ENCODE data around the gene ATP10B.
"Not testable (repeated sequence)": the region's sequence is repeated elsewhere in the genome, so short reads cannot be mapped to it uniquely, and the experiment has no call there.

ATP10B gene

GRCh38 chr5:160744268-160745101 lies 107.5 kb downstream of the ATP10B start:
- no peak for DNase-seq (ENCODE audit: low read depth)
- no peak overlapping the region for H3K4me3 ChIP-seq (ENCODE audit: low read length)
- TF ChIP-seq CTCF (IDR thresholded peaks at IDR 0.05; ENCODE audit: insufficient read depth, low read depth, low read length, missing control alignments): no peak

- no peak for TF ChIP-seq CTCF (IDR thresholded peaks at IDR 0.05; ENCODE audit: insufficient read depth, low read depth, low read length, missing control alignments)
- no peak for DNase-seq (ENCODE audit: low read depth)
- no peak overlapping the region for H3K4me3 ChIP-seq (ENCODE audit: low read length)
Observed at GRCh38 chr5:160743027-160743426, 109.0 kb downstream of the ATP10B start.

GRCh38 chr5:160742446-160742845 lies 109.6 kb downstream of the ATP10B start:
- DNase-seq (ENCODE audit: low read depth): no peak
- no peak overlapping the region for H3K4me3 ChIP-seq (ENCODE audit: low read length)
- TF ChIP-seq CTCF (IDR thresholded peaks at IDR 0.05; ENCODE audit: insufficient read depth, low read depth, low read length, missing control alignments): no peak

GRCh38 chr5:160727296-160727997 lies 124.6 kb downstream of the ATP10B start:
- DNase-seq (ENCODE audit: low read depth): no peak
- no peak for TF ChIP-seq CTCF (IDR thresholded peaks at IDR 0.05; ENCODE audit: insufficient read depth, low read depth, low read length, missing control alignments)
- H3K4me3 ChIP-seq (ENCODE audit: low read length): no peak overlapping the region

GRCh38 chr5:160726721-160727120 lies 125.3 kb downstream of the ATP10B start:
- TF ChIP-seq CTCF (IDR thresholded peaks at IDR 0.05; ENCODE audit: insufficient read depth, low read depth, low read length, missing control alignments): no peak
- no peak for DNase-seq (ENCODE audit: low read depth)
- no peak overlapping the region for H3K4me3 ChIP-seq (ENCODE audit: low read length)

GRCh38 chr5:160720822-160721221 lies 131.2 kb downstream of the ATP10B start:
- no peak overlapping the region for H3K4me3 ChIP-seq (ENCODE audit: low read length)
- no peak for DNase-seq (ENCODE audit: low read depth)
- no peak for TF ChIP-seq CTCF (IDR thresholded peaks at IDR 0.05; ENCODE audit: insufficient read depth, low read depth, low read length, missing control alignments)

GRCh38 chr5:160715508-160715907 lies 136.5 kb downstream of the ATP10B start:
- not testable (repeated sequence) for DNase-seq (ENCODE audit: low read depth); H3K4me3 ChIP-seq (ENCODE audit: low read length)

Data from epithelial cell of esophagus (primary cell).